H9 (cell line): ENCODE data around the gene COPZ2. TPM values are rescaled to one million over a fixed set of nuclear protein-coding genes. Genes with fewer than 3 reads are reported as not detected.

ENCODE experiments used
- DNase-seq: peaks from one replicate; pipeline ENCODE4 v3.0.0-alpha.2; 2017
- H2AFZ ChIP-seq: one replicate; pipeline ENCODE4 v1.6.1; 2013; ENCODE audit warnings: mild to moderate bottlenecking, low read length, control low read depth, moderate library complexity
- H2AK5ac ChIP-seq: 2 replicates; pipeline ENCODE4 v1.6.1; 2013; ENCODE audit warnings: low read length, control low read depth, mixed read lengths; ENCODE audit not compliant: insufficient read length
- H2BK120ac ChIP-seq: one replicate; pipeline ENCODE4 v1.6.1; 2013; ENCODE audit warnings: low read depth, mild to moderate bottlenecking, low read length, control low read depth, inconsistent platforms; ENCODE audit not compliant: poor library complexity, severe bottlenecking
- H2BK12ac ChIP-seq: 2 replicates; pipeline ENCODE4 v1.6.1; 2013; ENCODE audit warnings: low read length, control low read depth, mixed read lengths, low read depth; ENCODE audit not compliant: insufficient read length
- H2BK15ac ChIP-seq: 2 replicates; pipeline ENCODE4 v1.6.1; 2013; ENCODE audit warnings: low read depth, low read length, control low read depth
- H2BK20ac ChIP-seq: one replicate; pipeline ENCODE4 v1.6.1; 2013; ENCODE audit warnings: low read depth, mild to moderate bottlenecking, low read length, control low read depth, inconsistent platforms; ENCODE audit not compliant: poor library complexity, severe bottlenecking
- H2BK5ac ChIP-seq: 2 replicates; pipeline ENCODE4 v1.6.1; 2013; ENCODE audit warnings: low read length, control low read depth, mixed read lengths; ENCODE audit not compliant: insufficient read length
- H3K14ac ChIP-seq: 2 replicates; pipeline ENCODE4 v1.6.1; 2013; ENCODE audit warnings: low read length, control low read depth; ENCODE audit not compliant: insufficient read depth
- H3K18ac ChIP-seq: 2 replicates; pipeline ENCODE4 v1.6.1; 2013; ENCODE audit warnings: low read depth, mild to moderate bottlenecking, mixed read lengths, low read length, control low read depth; ENCODE audit not compliant: insufficient read length
- H3K23ac ChIP-seq: 2 replicates; pipeline ENCODE4 v1.6.1; 2013; ENCODE audit warnings: low read length, control low read depth, mixed read lengths, low read depth; ENCODE audit not compliant: insufficient read length
- H3K23me2 ChIP-seq: 2 replicates; pipeline ENCODE4 v1.6.1; 2013; ENCODE audit warnings: low read depth, mild to moderate bottlenecking, mixed read lengths, low read length, control low read depth; ENCODE audit not compliant: insufficient read length, poor library complexity, severe bottlenecking
- H3K27ac ChIP-seq: 2 replicates; pipeline ENCODE4 v1.5.1; 2013; ENCODE audit warnings: low read length, control low read depth, mixed read lengths, low read depth; ENCODE audit not compliant: insufficient read length
- H3K27me3 ChIP-seq: 2 replicates; pipeline ENCODE4 v1.6.1; 2013; ENCODE audit warnings: low read length, control low read depth, inconsistent platforms; ENCODE audit not compliant: insufficient read depth
- H3K4ac ChIP-seq: 2 replicates; pipeline ENCODE4 v1.6.1; 2013; ENCODE audit warnings: low read depth, mild to moderate bottlenecking, control low read depth, inconsistent platforms, low read length, moderate library complexity
- H3K4me1 ChIP-seq: 2 replicates; pipeline ENCODE4 v1.6.1; 2013; ENCODE audit warnings: low read length, control low read depth, inconsistent platforms; ENCODE audit not compliant: insufficient read depth
- H3K4me2 ChIP-seq: 2 replicates; pipeline ENCODE4 v1.6.1; 2013; ENCODE audit warnings: low read length, control low read depth, mixed read lengths; ENCODE audit not compliant: insufficient read length, insufficient read depth
- H3K56ac ChIP-seq: 2 replicates; pipeline ENCODE4 v1.6.1; 2013; ENCODE audit warnings: low read depth, mild to moderate bottlenecking, mixed read lengths, low read length, control low read depth; ENCODE audit not compliant: insufficient read length
- H3K79me1 ChIP-seq: 2 replicates; pipeline ENCODE4 v1.6.1; 2013; ENCODE audit warnings: low read depth, mild to moderate bottlenecking, moderate library complexity, low read length, control low read depth, inconsistent platforms; ENCODE audit not compliant: insufficient read depth, poor library complexity, severe bottlenecking
- H3K79me2 ChIP-seq: 2 replicates; pipeline ENCODE4 v1.6.1; 2013; ENCODE audit warnings: low read length, control low read depth, inconsistent platforms; ENCODE audit not compliant: insufficient read depth
- H3K9ac ChIP-seq: 2 replicates; pipeline ENCODE4 v1.6.1; 2013; ENCODE audit warnings: low read length, control low read depth, mixed read lengths; ENCODE audit not compliant: insufficient read length; ENCODE audit errors: extremely low read depth
- H3K9me3 ChIP-seq: one replicate; pipeline ENCODE4 v1.6.1; 2013; ENCODE audit warnings: low read depth, low read length, inconsistent platforms; ENCODE audit not compliant: control insufficient read depth
- H3T11ph ChIP-seq: one replicate; pipeline ENCODE4 v1.6.1; 2013; ENCODE audit warnings: mild to moderate bottlenecking, low read length, control low read depth, inconsistent platforms
- H4K20me1 ChIP-seq: one replicate; pipeline ENCODE4 v1.6.1; 2013; ENCODE audit not compliant: control insufficient read depth, insufficient read length, insufficient read depth
- H4K5ac ChIP-seq: 2 replicates; pipeline ENCODE4 v1.6.1; 2013; ENCODE audit warnings: low read depth, mild to moderate bottlenecking, mixed read lengths, low read length, control low read depth; ENCODE audit not compliant: insufficient read length
- H4K8ac ChIP-seq: replicated peaks from 2 replicates; pipeline ENCODE4 v1.6.1; 2013; ENCODE audit warnings: low read length, control low read depth, mixed read lengths, low read depth; ENCODE audit not compliant: insufficient read length
- H4K91ac ChIP-seq: 2 replicates; pipeline ENCODE4 v1.6.1; 2013; ENCODE audit warnings: low read depth, mild to moderate bottlenecking, moderate library complexity, mixed read lengths, low read length, control low read depth; ENCODE audit not compliant: insufficient read length
- H3K27ac Mint-ChIP-seq, 3 experiments: 2 replicates in 2 of 3; 3 replicates in 1 of 3; pipeline ENCODE4 v1.8.0; 2020 to 2021; ENCODE audit warnings: mixed read lengths in 3 of 3, mild to moderate bottlenecking in 1 of 3, moderate library complexity in 1 of 3
- H3K27me3 Mint-ChIP-seq: 2 replicates; pipeline ENCODE4 v1.8.0; 2021; ENCODE audit warnings: low read depth, mild to moderate bottlenecking, moderate library complexity, mixed read lengths
- H3K36me3 Mint-ChIP-seq, 3 experiments: 2 replicates in 2 of 3; 3 replicates in 1 of 3; pipeline ENCODE4 v1.8.0; 2020 to 2021; ENCODE audit warnings: low read depth in 3 of 3, mixed read lengths in 3 of 3; ENCODE audit not compliant: insufficient read depth in 1 of 3
- H3K4me1 Mint-ChIP-seq, 2 experiments: 2 replicates each; pipeline ENCODE4 v1.8.0; 2020; ENCODE audit warnings: mixed read lengths in 2 of 2
- H3K4me3 Mint-ChIP-seq, 2 experiments: 2 replicates in 1 of 2; 3 replicates in 1 of 2; pipeline ENCODE4 v1.8.0; 2020 to 2021; ENCODE audit warnings: mild to moderate bottlenecking in 2 of 2, mixed read lengths in 2 of 2, moderate library complexity in 1 of 2
- H3K9me3 Mint-ChIP-seq, 2 experiments: 2 replicates in 1 of 2; 3 replicates in 1 of 2; pipeline ENCODE4 v1.8.0; 2020; ENCODE audit warnings: mild to moderate bottlenecking in 2 of 2, mixed read lengths in 2 of 2, moderate library complexity in 1 of 2
- WGBS: extraction: QIAGEN DNeasy Blood & Tissue Kit; methylation state at CpG from one replicate; pipeline ENCODE4 v1.1.7; 2013; ENCODE audit warnings: missing lambda C conversion rate, low lambda C conversion rate, mixed read lengths; ENCODE audit not compliant: insufficient read length; ENCODE audit errors: extremely low coverage; 5-methylcytosine and 5-hydroxymethylcytosine counted together
- total RNA-seq: library from RNA; stranded (reverse); gene quantifications from 2 replicates; pipeline ENCODE4 v1.2.1, GENCODE V29; 2021
- TF ChIP-seq, protein P1 (sequence below): fragments of 200-600 bp; sonication (generic); conservative IDR thresholded peaks from 3 replicates; pipeline ENCODE4 v1.8.0; 2021; ENCODE audit warnings: antibody characterized with exemption, mild to moderate bottlenecking

The COPZ2 gene
- total RNA-seq, 1 experiment from 2014 or later: 0.68 TPM

DNA sequence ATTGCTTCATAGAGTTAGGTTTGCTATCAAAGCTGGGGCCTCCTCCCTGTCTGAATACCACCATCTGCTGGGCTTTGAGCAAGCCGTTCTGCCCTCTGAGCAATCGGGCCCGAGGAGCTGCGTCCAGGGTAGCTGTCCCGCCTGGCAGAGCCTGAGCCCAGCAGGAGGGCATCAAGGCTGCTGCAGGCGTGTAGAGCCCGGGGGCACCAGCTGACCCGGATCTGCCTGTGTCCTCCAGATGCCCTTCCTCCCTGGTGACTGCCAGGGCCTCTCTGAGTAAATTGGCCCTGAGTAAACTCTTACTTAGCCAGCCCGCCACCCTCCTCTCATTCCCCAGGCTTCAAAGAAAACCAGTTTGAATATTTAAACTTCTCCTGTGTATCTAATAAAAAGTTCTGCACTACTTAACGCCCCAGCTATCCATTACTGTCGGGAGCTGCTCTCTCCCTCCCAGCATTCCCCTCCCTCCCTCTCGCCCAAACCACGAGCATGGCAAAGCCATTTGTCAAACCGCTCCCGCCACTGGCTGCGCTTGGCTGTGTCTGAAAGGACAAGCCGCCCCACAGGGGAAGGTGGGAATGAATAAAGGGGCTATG, 50.3 kb downstream of the COPZ2 start:
- H2BK5ac ChIP-seq: no peak overlapping the region
- H3K56ac ChIP-seq: no peak overlapping the region
- H3K4ac ChIP-seq: no peak overlapping the region
- no peaks in the 10 kb centered on the region; the same call in 1 of the 2 replicates for H3K27me3 ChIP-seq
- no peak overlapping the region for H3K18ac ChIP-seq
- no peak overlapping the region for H2BK12ac ChIP-seq
- Mint-ChIP-seq H3K36me3 (peaks cover 4 to 14% (median 11%) of the 10 kb centered on the region in 3 experiments; a peak in 5 of 7 replicates), H3K27ac (peak overlapping the region in 2 of 3 experiments; percentile 22 to 29; a peak in 2 of 7 replicates), H3K4me3 (peak overlapping the region; percentile 4 to 28; a peak in 2 of 5 replicates), H3K27me3 (peaks cover 3% of the 10 kb centered on the region), H3K4me1 (peaks cover 55 to 62% of the 10 kb centered on the region in 2 experiments), H3K9me3 (no peaks in the 10 kb centered on the region)
- no peak overlapping the region for H3T11ph ChIP-seq
- no peak overlapping the region for H2BK120ac ChIP-seq
- H3K4me2 ChIP-seq: no peak overlapping the region
- no peak overlapping the region for H3K23ac ChIP-seq
- H3K4me1 ChIP-seq: peaks cover 7% of the 10 kb centered on the region; the same call in 1 of the 2 replicates
- no peaks in the 10 kb centered on the region for H3K79me2 ChIP-seq
- no peak overlapping the region for H4K91ac ChIP-seq
- no peaks in the 10 kb centered on the region for H4K20me1 ChIP-seq
- no peak overlapping the region for H4K5ac ChIP-seq
- no CpG with 5 or more reads among the region's 17 CpGs for WGBS
- TF ChIP-seq, protein P1, sequence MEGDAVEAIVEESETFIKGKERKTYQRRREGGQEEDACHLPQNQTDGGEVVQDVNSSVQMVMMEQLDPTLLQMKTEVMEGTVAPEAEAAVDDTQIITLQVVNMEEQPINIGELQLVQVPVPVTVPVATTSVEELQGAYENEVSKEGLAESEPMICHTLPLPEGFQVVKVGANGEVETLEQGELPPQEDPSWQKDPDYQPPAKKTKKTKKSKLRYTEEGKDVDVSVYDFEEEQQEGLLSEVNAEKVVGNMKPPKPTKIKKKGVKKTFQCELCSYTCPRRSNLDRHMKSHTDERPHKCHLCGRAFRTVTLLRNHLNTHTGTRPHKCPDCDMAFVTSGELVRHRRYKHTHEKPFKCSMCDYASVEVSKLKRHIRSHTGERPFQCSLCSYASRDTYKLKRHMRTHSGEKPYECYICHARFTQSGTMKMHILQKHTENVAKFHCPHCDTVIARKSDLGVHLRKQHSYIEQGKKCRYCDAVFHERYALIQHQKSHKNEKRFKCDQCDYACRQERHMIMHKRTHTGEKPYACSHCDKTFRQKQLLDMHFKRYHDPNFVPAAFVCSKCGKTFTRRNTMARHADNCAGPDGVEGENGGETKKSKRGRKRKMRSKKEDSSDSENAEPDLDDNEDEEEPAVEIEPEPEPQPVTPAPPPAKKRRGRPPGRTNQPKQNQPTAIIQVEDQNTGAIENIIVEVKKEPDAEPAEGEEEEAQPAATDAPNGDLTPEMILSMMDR: no peak
- H2BK15ac ChIP-seq: no peak overlapping the region
- no peak overlapping the region for H3K27ac ChIP-seq
- no peak overlapping the region for H4K8ac ChIP-seq
- no peaks in the 10 kb centered on the region for H3K9me3 ChIP-seq
- H2AFZ ChIP-seq: no peak overlapping the region
- H2AK5ac ChIP-seq: no peak overlapping the region
- no peak overlapping the region for H2BK20ac ChIP-seq
- H3K79me1 ChIP-seq: no peaks in the 10 kb centered on the region
- no peak overlapping the region for H3K9ac ChIP-seq
- peaks cover 3% of the 10 kb centered on the region for H3K23me2 ChIP-seq
- H3K14ac ChIP-seq: no peak overlapping the region
- peak; percentile 65 for DNase-seq
